ELF-1 (cell line): Measurements from ENCODE around the gene UNC45A.
A peak's percentile ranks its signal among the peaks of the same experiment; 100 is the strongest.
"Not testable (repeated sequence)": the region's sequence is repeated elsewhere in the genome, so short reads cannot be mapped to it uniquely, and the experiment has no call there.

ENCODE experiments used
- DNase-seq: peaks from one replicate; pipeline ENCODE4 v3.0.0-alpha.2; 2016; ENCODE audit warnings: low read depth, low spot score

Gene UNC45A, protein sequence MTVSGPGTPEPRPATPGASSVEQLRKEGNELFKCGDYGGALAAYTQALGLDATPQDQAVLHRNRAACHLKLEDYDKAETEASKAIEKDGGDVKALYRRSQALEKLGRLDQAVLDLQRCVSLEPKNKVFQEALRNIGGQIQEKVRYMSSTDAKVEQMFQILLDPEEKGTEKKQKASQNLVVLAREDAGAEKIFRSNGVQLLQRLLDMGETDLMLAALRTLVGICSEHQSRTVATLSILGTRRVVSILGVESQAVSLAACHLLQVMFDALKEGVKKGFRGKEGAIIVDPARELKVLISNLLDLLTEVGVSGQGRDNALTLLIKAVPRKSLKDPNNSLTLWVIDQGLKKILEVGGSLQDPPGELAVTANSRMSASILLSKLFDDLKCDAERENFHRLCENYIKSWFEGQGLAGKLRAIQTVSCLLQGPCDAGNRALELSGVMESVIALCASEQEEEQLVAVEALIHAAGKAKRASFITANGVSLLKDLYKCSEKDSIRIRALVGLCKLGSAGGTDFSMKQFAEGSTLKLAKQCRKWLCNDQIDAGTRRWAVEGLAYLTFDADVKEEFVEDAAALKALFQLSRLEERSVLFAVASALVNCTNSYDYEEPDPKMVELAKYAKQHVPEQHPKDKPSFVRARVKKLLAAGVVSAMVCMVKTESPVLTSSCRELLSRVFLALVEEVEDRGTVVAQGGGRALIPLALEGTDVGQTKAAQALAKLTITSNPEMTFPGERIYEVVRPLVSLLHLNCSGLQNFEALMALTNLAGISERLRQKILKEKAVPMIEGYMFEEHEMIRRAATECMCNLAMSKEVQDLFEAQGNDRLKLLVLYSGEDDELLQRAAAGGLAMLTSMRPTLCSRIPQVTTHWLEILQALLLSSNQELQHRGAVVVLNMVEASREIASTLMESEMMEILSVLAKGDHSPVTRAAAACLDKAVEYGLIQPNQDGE

DNA sequence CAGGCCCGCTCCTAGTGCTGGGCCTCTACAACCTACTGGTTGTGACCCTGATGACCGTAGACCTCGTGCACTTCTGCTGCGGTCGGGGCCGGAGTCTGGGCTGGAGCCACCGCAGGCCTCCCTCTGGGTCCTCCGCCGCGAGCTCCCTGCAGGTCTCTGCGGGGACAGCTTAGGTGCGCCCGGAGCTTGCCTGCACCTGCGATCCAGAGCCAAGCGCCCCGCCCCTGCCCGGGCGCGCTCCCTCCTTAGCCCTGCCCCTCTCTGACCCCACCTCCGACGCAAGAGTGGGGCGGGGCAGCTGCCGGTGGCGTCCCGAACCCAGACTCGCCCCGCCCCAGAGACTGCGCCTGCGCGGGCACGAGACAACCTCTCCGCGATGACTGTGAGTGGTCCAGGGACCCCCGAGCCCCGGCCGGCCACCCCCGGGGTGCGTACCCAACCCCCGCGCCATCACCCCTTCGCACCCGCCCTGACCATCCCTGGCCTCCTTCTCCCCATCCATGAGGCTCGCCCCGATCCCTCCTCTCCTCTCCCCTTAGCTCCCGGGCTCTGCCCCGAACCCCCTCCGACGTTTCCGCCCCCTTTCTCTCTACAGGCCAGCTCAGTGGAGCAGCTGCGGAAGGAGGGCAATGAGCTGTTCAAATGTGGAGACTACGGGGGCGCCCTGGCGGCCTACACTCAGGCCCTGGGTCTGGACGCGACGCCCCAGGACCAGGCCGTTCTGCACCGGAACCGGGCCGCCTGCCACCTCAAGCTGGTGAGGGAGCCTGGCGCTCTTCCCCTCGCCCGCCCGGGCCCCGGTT is at the start of gene UNC45A:
Gene UNC45A, plus strand, starts transcription at position 337 of the 803 bp plus-strand sequence. Its CDS starts 40 bp downstream, at position 377.
- peak; percentile 96 for DNase-seq

DNA sequence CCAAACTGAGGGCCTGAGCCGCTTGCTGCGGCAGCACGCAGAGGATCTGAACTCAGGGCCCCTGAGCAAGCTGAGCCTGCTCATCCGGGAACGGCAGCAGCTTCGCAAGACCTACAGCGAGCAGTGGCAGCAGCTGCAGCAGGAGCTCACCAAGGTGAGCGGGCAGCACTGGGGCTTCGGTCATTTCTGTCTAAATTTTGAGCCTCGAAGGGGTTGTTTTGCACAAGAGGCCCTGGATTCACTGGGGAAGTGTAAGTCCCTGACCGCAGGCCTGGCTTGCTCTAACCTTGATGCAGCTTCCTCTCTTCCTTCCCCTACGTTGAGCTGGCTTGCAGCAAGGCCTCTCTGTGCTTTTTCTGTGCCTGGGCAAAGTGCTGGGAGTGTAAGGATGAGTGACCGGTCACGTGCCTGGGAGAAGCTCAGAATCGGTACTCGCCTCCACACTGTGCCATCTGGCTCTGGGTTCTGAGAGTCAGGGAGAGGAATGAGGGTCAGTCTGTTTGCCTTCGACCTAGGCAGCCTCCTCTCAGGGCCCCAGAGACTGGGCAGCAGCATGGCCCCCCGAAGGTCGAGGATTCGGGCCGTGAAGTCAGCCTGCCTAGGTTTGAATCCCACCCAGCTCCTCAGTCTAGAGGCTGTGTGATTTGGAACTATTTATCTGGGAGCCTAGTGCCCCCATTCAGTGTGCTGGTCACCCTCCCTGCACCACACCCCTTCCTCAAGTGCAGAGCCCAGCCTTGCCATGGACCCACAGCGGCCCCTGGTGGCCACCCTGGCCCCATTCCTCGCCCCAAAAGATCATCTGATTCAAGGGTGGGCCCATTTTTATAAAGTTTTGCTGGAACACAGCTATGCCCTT is 49.4 kb upstream of the UNC45A start:
- DNase-seq: peak; percentile 85

DNA sequence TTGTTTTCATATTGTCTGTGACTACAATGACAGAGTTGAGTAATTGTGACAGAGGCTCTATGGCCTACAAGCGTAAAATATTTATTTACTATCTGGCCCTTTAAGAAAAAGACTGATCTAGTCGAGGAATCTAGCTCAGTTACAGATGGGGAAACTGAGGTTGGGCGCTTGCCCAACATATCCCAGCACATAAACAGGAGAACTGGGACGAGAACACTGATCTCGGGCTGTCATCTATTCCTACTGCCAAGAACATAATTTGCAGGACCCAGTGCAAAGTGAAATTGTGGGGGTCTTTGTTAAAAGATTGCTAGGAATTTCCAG is 48.8 kb upstream of the UNC45A start:
- DNase-seq: no peak

DNA sequence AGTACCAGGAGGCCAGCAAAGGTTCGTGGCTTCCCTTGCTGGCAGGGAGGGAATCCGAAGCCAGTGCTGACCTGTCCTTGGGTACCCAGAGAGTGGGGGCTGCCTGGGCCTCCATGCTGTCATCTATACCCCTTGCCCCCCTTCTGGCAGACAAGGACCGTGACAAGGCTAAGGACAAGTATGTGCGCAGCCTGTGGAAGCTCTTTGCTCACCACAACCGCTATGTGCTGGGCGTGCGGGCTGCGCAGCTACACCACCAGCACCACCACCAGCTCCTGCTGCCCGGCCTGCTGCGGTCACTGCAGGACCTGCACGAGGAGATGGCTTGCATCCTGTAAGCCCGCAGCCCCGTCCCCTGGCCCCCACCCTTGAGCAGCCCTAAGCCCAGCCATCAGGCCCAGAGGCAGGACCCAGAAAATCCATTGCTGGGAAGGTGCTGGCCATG is 48.0 kb upstream of the UNC45A start:
- DNase-seq: no peak

DNA sequence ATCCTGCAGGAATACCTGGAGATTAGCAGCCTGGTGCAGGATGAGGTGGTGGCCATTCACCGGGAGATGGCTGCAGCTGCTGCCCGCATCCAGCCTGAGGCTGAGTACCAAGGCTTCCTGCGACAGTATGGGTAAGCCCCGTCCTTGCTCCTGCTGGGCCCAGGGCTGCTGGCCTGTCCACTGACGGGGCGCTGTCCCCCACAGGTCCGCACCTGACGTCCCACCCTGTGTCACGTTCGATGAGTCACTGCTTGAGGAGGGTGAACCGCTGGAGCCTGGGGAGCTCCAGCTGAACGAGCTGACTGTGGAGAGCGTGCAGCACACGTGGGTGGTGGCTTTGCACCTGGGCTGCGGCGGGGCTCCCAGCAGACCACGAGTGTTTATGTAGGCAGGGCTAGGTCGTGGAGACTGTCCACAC is 45.8 kb upstream of the UNC45A start:
- no peak for DNase-seq

DNA sequence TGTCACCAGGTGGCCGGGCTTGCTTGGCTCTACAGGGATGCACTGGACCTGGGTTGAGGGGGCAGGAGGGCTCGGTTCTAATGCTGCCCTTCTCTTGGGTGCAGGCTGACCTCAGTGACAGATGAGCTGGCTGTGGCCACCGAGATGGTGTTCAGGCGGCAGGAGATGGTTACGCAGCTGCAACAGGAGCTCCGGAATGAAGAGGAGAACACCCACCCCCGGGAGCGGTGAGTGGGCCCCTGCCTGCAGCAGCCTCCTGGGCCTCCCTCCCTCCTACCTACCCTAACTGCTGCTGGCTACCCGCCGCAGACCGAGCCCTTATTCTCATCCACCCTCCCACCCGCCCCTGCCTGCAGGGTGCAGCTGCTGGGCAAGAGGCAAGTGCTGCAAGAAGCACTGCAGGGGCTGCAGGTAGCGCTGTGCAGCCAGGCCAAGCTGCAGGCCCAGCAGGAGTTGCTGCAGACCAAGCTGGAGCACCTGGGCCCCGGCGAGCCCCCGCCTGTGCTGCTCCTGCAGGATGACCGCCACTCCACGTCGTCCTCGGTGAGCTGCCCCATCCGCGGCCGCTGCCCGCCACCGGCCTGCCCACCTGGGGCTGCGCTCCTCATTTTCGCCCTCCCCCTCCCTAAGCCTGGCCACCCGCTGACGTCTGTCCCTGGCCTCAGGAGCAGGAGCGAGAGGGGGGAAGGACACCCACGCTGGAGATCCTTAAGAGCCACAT is 45.2 kb upstream of the UNC45A start:
- DNase-seq: no peak

DNA sequence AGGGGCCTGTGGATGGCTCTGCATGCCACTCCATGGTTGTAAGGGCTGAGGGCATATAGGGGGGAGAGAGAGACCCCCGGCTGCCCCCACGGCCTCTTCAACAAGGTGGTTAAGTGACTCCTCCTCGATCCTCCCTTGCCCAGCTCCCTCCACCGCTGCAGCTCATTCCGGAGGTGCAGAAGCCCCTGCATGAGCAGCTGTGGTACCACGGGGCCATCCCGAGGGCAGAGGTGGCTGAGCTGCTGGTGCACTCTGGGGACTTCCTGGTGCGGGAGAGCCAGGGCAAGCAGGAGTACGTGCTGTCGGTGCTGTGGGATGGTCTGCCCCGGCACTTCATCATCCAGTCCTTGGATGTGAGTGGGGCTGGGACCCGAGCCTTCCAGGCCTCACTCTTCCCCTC is 44.2 kb upstream of the UNC45A start:
- no peak for DNase-seq

DNA sequence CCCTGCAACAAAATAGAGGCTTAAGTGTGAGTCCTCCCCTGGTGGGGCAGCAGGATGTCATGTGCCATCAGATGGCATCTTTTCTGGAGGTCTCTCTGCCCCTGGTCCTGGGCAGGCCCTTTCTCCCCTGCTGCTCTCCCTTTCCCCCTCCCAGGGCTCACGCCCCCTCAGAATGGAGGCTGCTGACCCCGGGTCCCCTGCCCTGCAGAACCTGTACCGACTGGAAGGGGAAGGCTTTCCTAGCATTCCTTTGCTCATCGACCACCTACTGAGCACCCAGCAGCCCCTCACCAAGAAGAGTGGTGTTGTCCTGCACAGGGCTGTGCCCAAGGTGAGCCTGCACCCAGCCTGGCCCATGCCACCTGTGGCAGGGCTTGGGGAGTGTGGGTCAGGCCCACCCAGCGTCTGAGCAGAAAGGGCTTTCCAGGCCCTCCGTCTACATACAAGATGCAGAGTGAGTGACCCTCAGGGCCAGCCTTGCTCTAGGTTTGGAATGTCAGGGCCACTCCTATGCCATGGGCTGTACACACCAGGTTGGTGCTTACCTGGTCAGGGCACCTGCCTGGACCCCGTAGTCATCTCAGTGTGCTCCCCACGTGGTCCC is 43.6 kb upstream of the UNC45A start:
- DNase-seq: no peak

DNA sequence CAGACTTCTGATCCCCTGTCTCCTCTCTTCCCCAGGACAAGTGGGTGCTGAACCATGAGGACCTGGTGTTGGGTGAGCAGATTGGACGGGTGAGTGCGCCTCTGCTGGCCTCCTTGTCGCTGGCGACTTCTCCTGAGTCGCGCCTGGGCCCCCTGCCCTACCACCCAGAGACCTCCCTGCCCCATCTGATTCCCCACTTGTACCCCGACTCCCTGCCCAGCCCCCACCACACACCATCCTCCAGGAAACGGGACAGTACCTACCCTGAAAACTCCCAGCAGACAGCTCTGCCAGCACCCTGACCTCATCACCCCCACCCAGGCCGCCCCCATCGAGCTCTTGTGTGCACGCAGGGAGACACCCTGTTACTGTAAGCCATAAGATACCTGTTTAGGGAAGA is 43.1 kb upstream of the UNC45A start:
- no peak for DNase-seq

DNA sequence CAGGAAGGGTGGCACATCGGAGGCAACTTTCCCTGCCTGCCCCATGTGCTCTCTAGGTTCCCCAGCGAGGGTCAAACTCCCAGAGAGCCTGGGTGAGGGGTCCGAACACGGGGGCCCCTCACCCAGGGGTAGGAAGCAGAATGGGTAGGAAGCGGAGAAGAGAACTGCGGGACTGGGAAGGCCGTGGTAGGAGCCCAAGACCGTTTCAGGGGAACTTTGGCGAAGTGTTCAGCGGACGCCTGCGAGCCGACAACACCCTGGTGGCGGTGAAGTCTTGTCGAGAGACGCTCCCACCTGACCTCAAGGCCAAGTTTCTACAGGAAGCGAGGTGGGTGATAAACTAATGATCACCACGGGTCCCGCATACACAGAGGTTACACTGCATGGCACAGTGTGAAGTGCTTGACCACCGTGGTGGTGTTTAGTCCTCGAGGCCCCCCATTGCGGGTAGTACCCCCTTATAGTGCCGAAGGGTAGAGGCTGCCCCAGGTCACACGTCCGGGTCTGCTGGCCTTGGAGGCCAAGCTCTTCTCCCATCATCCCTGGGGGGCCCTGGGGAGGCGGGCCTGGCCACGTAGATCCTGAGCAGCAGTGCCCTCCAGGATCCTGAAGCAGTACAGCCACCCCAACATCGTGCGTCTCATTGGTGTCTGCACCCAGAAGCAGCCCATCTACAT is 42.4 kb upstream of the UNC45A start:
- DNase-seq: no peak

DNA sequence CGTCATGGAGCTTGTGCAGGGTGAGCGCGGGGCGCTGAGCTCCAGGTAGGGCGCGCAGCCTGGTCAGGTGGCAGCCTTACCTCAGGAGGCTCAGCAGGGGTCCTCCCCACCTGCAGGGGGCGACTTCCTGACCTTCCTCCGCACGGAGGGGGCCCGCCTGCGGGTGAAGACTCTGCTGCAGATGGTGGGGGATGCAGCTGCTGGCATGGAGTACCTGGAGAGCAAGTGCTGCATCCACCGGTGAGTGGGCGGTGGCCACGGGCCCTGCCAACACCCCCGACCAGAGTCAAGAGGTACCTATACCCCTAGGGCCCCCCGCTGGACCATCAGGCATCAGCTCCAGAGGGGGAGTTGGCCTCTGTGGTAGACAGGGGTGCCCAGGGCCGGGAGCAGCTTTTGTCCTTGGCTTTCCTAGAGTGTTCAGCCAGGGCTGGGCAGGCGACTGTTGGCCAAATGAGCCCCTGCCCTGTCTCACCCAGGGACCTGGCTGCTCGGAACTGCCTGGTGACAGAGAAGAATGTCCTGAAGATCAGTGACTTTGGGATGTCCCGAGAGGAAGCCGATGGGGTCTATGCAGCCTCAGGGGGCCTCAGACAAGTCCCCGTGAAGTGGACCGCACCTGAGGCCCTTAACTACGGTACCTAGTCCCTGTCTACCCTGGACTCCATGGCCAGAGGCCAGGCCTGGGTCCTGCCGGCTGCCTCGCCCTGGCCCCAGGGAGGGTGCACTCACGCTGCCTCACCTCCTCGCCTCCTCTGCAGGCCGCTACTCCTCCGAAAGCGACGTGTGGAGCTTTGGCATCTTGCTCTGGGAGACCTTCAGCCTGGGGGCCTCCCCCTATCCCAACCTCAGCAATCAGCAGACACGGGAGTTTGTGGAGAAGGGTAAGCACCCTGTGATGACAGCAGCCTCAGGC is 41.7 kb upstream of the UNC45A start:
- no peak for DNase-seq

DNA sequence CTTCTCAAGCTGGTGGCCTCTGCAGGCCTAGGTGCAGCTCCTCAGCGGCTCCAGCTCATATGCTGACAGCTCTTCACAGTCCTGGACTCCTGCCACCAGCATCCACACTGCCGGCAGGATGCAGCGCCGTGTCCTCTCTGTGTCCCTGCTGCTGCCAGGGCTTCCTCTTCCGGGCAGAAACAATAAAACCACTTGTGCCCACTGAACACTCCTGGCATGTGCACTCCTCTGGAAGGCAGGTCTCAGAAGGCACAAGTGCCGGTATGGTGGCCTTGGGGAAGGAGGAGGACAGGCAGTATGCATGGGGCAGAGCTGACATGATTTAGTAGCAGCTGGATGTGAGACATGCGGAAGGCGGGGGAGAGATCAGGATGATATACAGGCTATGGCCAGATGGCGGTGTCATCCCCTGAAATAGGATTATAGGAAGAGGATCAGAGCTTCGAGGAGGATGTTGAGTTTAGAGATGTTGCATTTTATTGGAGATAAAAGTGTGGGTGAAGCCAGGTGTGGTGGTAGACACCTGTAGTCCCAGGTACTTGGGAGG is 39.4 kb upstream of the UNC45A start:
- DNase-seq: no peak

DNA sequence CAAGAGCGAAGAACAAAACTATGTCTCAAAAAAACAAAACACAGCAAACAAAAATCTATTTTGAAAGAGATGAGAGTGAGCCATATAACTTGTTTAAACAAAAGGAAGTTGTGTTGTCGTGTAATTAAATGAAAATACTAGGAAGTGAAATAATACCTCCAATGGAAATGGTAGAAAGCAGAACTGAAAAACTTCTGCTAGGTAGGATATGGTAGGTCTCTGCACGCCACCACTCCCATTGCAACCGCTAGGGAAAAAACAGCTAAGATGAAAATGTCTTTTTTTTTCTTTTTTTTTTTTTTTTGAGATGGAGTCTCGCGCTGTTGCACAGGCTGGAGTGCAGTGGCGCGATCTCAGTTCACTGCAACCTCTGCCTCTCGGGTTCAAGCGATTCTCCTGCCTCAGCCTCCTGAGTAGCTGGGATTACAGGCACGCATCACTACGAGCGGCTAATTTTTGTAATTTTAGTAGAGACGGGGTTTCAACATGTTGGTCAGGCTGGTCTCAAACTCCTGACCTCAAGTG is 37.9 kb upstream of the UNC45A start:
- DNase-seq: not testable (repeated sequence)

DNA sequence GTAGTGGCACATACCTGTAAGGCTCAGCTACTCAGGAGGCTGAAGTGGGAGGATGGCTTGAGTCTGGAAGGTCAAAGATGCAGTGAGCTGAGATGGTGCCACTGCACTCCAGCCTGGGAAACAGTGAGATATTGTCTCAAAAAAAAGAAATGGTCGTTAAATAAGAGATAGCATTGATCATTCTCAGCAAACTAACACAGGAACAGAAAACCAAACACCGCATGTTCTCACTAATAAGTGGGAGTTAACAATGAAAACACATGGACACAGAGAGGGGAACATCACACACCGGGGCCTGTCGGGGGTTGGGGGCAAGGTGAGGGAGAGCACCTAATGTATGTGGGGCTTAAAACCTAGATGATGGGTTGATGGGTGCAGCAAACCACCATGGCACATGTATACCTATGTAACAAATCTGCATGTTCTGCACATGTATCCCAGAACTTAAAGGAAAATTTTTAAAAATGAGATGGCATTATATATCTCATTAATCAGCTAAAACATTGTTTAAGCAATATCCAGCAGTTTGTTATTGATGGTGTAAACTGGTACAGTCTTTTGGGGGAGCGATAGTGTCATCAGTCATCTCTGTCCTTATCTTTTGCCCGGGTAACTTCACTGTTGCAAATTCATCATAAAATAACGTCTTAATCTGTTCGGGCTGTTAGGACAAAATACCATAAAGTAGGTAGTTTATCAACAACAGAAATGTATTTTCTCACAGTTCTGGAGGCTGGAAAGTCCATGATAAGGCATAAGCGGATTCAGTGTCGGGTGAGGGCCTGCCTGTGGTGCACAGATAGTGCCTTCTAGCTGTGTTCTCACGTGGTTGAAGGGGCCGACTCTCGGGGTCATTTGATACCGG is 33.7 kb upstream of the UNC45A start:
- no peak for DNase-seq

DNA sequence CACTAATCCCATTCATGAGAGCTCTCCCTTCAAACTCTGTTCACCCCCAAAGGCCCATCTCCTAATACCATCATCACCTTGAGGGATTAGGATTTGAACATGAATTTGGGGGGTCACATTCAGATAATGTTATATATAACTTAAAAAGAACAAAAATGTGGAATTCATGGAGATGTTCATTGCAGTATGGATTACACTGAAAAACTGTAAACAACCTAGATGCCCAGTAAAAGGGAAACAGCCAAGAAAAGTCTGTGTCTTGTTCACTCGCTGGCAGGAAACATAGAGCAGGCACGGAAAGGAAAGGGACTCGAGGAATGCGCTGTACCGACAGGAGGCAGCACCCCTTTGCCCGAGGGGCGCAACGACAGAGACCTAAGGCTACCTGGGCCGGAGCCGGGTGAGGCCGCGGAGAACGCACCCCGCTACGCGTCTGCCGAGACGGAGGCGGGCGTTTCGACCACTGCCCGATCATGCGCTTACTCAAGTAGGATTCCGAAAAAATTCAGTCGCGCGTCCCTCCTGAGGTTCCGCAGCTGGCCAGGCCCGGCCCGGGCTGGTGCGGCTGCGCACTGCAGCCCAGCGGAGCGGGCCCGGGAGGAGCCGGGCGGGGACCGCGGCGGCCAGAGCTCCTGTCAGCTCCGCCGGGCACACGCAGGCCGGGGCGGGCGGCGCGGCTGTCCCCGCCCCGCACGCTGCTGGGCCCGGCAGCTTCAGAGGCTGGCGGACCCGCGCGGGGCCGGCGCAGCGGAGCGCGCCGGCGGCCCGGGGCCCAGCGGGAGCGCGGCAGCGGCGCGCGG is 32.8 kb upstream of the UNC45A start:
- peak; percentile 85 for DNase-seq
